Natural killer cell (primary cell): ENCODE data around the gene B3GNT7. TPM values are rescaled to one million over a fixed set of nuclear protein-coding genes. Genes with fewer than 3 reads are reported as not detected.

Experiments used
- ATAC-seq, 3 donors: fragments of 150-1000 bp in 2 of 3; fragments of 200-7000 bp in 1 of 3; cut with Tn5 transposase; 1 replicate in 1 of 3; 2 replicates in 2 of 3; pipeline ENCODE4 v1.10.0; 2021; ENCODE audit warnings: mild to moderate bottlenecking in 2 of 3, moderate library complexity in 2 of 3
- DNase-seq, 2 donors: peaks; one replicate each; pipeline versions ENCODE4 v3.0.0 to v3.0.0-alpha.2; 2013 to 2021; ENCODE audit warnings: mixed read lengths in 1 of 2
- H3K27ac ChIP-seq: one replicate; pipeline ENCODE4 v1.5.1; 2013; ENCODE audit warnings: mild to moderate bottlenecking, low read length
- H3K27me3 ChIP-seq: one replicate; pipeline ENCODE4 v1.6.1; 2013; ENCODE audit warnings: low read length; ENCODE audit not compliant: control insufficient read depth, insufficient read depth
- H3K36me3 ChIP-seq: one replicate; pipeline ENCODE4 v1.6.1; 2013; ENCODE audit warnings: low read length; ENCODE audit not compliant: control insufficient read depth, insufficient read depth
- H3K4me1 ChIP-seq: one replicate; pipeline ENCODE4 v1.6.1; 2013; ENCODE audit warnings: low read length; ENCODE audit not compliant: control insufficient read depth, insufficient read depth
- H3K4me3 ChIP-seq: one replicate; pipeline ENCODE4 v1.5.1; 2013; ENCODE audit warnings: low read length
- H3K9me3 ChIP-seq: one replicate; pipeline ENCODE4 v1.6.1; 2013; ENCODE audit warnings: low read length; ENCODE audit not compliant: control insufficient read depth, insufficient read depth
- H3K27ac Mint-ChIP-seq, 2 donors: one replicate each; pipeline ENCODE4 v1.8.0; 2022; ENCODE audit warnings: mild to moderate bottlenecking in 2 of 2, mixed read lengths in 2 of 2, moderate library complexity in 1 of 2
- H3K27me3 Mint-ChIP-seq, 2 donors: one replicate each; pipeline ENCODE4 v1.8.0; 2022; ENCODE audit warnings: low read depth in 2 of 2, mixed read lengths in 2 of 2
- H3K36me3 Mint-ChIP-seq: one replicate; pipeline ENCODE4 v1.8.0; 2022; ENCODE audit warnings: mixed read lengths
- H3K4me1 Mint-ChIP-seq, 2 donors: one replicate each; pipeline ENCODE4 v1.8.0; 2022; ENCODE audit warnings: mixed read lengths in 2 of 2
- H3K4me3 Mint-ChIP-seq: one replicate; pipeline ENCODE4 v1.8.0; 2022; ENCODE audit warnings: mild to moderate bottlenecking, moderate library complexity, mixed read lengths
- H3K9me3 Mint-ChIP-seq, 2 donors: one replicate each; pipeline ENCODE4 v1.8.0; 2022; ENCODE audit warnings: mixed read lengths in 2 of 2
- CTCF ChIP-seq: fragments of 200-600 bp; IDR thresholded peaks from one replicate; pipeline ENCODE4 v1.8.0; 2022; ENCODE audit warnings: antibody characterized with exemption
- WGBS: methylation state at CpG from one replicate; pipeline ENCODE4 v1.1.7; 2013; ENCODE audit warnings: missing lambda C conversion rate; ENCODE audit not compliant: insufficient coverage; 5-methylcytosine and 5-hydroxymethylcytosine counted together
- intact Hi-C: fragments of 100-400 bp; cut with micrococcal nuclease; formaldehyde crosslinking; loops from one replicate; pipeline ENCODE4 v1.14.2; 2022
- total RNA-seq, 4 donors: library from RNA; stranded (reverse); fragments of 120-200 nt in 1 of 4; gene quantifications; one replicate each; pipeline versions ENCODE4 v1.2.3 to v1.2.4, GENCODE V29; 2013 to 2022

The B3GNT7 gene
- total RNA-seq, 3 donors from 2014 or later (not counting 1 experiment from before 2014, with no cell fraction given): 87.5 to 151 (median 113) TPM

DNA sequence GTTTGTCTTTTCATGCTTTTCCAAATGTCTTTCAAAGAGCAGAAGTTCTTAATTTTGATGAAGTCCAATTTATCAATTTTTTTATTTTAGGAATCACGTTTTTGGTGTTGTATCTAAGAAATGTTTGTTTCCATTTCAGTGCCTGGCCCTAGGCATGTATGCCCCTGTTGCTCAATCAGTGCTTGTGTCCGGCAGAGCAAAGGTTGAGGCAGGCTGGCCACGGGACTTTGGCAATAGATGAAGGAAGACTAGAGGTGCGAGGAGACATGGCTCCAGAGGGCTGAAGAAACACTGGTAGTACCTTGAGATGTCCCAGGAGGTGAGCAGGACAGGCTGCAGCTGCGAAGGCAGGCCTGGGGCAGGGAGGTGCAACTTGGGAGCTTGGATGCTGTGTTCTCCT lies 10.1 kb upstream of the B3GNT7 start:
- Histone ChIP-seq H3K4me3 (no peak overlapping the region), H3K36me3 (no peaks in the 10 kb centered on the region), H3K9me3 (no peaks in the 10 kb centered on the region), H3K4me1 (peaks cover 80% of the 10 kb centered on the region), H3K27ac (no peak overlapping the region), H3K27me3 (no peaks in the 10 kb centered on the region)
- WGBS: 91% methylated on average over 5 of the region's 5 CpGs
- no peak for TF ChIP-seq CTCF
- Mint-ChIP-seq H3K9me3 (no peaks in the 10 kb centered on the region), H3K4me1 (peaks cover 55 to 71% of the 10 kb centered on the region in 2 donors), H3K27ac (peak overlapping the region; percentile 93 to 95), H3K4me3 (no peak overlapping the region), H3K36me3 (no peaks in the 10 kb centered on the region), H3K27me3 (no peaks in the 10 kb centered on the region)
- no peak for ATAC-seq
- no peak for DNase-seq
- intact Hi-C loops: no loop called here

DNA sequence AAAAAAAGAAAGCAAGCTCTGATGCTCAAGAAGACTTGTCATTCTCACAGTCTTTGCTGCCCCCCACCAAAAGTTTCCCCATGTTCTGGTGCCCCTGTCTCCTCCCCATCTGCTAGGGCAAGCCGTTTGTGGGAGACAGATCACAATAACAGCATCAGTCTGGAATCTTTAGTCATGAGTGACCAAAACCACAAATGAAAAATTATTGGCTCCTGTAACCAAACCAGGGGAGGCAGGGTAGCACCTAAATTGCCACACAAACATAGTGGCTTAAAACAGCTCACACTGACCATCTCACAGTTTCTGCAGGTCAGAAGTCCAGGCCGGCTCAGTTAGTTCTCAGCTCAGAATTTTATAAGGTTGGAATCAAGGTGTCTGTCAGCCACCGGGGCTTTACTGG lies 9.1 kb upstream of the B3GNT7 start:
- H3K36me3 Mint-ChIP-seq: no peaks in the 10 kb centered on the region
- no peak for DNase-seq
- Histone ChIP-seq H3K27ac (peak overlapping the region; percentile 43), H3K4me1 (peaks cover 90% of the 10 kb centered on the region), H3K9me3 (no peaks in the 10 kb centered on the region), H3K36me3 (no peaks in the 10 kb centered on the region), H3K27me3 (no peaks in the 10 kb centered on the region), H3K4me3 (no peak overlapping the region)
- H3K4me1 Mint-ChIP-seq: peaks cover 64 to 79% of the 10 kb centered on the region in 2 donors
- TF ChIP-seq CTCF: no peak
- no peaks in the 10 kb centered on the region for H3K9me3 Mint-ChIP-seq
- peak in 2 of 3 donors; percentile 20 to 23 for ATAC-seq
- peak overlapping the region; percentile 13 for H3K4me3 Mint-ChIP-seq
- intact Hi-C loops: no loop called here
- peak overlapping the region; percentile 93 to 95 for H3K27ac Mint-ChIP-seq
- whole genome bisulfite sequencing: 37% methylated on average over 3 of the region's 3 CpGs
- H3K27me3 Mint-ChIP-seq: no peaks in the 10 kb centered on the region

DNA sequence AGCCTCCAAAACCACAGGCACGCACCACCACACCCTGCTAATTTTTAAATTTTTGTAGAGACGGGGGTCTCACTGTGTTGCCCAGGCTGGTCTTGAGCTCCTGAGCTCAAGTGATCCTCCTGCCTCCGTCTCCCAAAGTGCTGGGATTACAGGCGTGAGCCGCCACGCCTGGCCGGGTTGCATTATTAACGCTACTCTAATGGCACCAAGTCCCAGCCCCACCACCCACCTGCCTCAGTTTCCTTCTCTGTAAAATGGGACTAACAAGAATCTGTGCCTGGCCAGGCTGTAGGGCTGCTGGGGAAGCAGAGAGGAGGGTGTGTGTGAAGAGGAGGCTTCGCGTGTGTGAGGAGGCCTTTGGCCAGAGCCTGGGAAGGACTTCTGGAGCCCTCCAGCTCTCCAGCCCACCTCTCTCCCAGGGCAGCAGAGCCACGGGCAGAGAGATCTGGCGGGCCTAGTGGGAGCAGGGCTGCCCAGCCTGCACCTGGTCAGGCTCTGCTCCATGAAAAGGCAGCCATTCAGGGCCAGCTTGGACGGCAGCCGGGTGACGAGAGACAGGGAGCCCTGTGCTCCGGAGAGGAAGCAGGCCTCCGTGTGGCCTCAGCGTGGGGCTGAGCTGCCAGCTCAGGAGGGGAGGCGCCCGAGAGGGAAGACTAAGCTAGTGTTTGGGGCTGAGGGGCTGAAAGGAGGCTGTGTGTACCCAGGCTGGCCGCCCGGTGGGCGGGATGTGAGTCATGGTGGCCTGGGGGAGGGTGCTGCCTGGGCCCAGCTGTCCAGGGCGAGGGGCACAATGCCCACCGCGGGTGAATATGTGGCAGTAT lies 7.4 kb upstream of the B3GNT7 start:
- H3K9me3 ChIP-seq: no peaks in the 10 kb centered on the region
- no peaks in the 10 kb centered on the region for H3K36me3 ChIP-seq
- no peaks in the 10 kb centered on the region for H3K27me3 ChIP-seq
- Mint-ChIP-seq H3K9me3 (no peaks in the 10 kb centered on the region), H3K4me1 (peaks cover 78 to 89% of the 10 kb centered on the region in 2 donors), H3K27me3 (no peaks in the 10 kb centered on the region), H3K4me3 (peak overlapping the region; percentile 67), H3K36me3 (no peaks in the 10 kb centered on the region), H3K27ac (peak overlapping the region; percentile 99 to 100)
- H3K27ac ChIP-seq: peak overlapping the region; percentile 48
- WGBS: 54% methylated on average over 26 of the region's 26 CpGs
- DNase-seq (peak in 1 of 2 donors; percentile 57), ATAC-seq (peak; percentile 26 to 37 (median 31))
- no peak overlapping the region for H3K4me3 ChIP-seq
- peaks cover 95% of the 10 kb centered on the region for H3K4me1 ChIP-seq
- intact Hi-C loops: no loop called here
- no peak for TF ChIP-seq CTCF
